ENCODE results near the gene CENPX. TPM values are rescaled to one million over a fixed set of nuclear protein-coding genes. Genes with fewer than 3 reads are reported as not detected.

CENPX gene
- total and polyA plus RNA-seq, 2 of the 13 experiments (the other 11 are each of a cell fraction or from before 2014, with no cell fraction given), result 92.7 to 170 TPM

DNA sequence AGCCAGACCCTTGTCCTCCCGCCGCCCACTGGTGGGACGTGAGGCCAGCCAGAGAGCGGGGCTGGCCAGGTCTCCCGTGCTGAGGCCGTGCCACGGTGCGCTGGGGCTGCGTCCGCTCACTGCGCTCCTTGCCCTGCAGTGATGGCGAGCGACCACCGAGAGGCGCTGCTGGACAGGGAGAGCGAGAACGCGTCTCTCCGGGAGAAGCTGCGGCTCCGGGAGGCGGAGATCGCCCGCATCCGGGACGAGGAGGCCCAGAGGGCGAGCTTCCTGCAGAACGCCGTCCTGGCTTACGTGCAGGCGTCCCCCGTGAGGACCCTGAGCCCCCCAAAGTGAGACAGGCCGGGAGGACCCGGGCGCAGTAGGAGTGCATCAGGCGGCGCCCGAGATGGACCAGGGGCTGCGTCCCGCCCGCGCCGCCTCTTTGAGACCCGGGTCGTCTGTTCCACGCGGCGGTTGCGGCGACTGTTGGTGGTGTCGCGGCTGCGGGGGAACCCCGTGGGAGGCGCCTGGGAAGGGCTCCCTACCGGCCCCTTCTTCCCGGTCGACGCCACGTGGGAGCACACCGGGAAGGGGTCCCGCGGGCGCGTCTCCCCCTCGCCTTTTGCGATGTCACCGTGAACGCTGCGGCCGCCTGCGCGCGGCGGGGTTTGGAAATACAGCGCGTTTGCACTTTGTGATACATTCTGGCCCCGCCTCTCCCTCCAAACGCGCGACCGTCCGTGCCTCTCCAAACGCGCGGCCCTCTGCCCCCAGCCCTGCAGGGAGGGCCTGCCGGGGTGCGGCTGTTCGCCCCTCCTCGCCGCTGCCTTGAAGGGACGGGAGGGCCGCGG lies 8.0 kb upstream of the CENPX start (continued):
- TF ChIP-seq CBX1 (IDR thresholded peaks at IDR 0.05; ENCODE audit: low read depth), result no peak
- no peak for TF ChIP-seq ZSCAN9 (CRISPR knock-in tag; IDR thresholded peaks at IDR 0.05; ENCODE audit: borderline replicate concordance)
- TF ChIP-seq ZNF737 (CRISPR knock-in tag; IDR thresholded peaks at IDR 0.05; ENCODE audit: borderline replicate concordance), result no peak
- 0 out of 2 replicates have a peak, but pooled peaks have one; percentile 21 for TF ChIP-seq ZZZ3 (CRISPR knock-in tag; IDR thresholded peaks at IDR 0.05; ENCODE audit: borderline replicate concordance)
- TF ChIP-seq, protein P1, sequence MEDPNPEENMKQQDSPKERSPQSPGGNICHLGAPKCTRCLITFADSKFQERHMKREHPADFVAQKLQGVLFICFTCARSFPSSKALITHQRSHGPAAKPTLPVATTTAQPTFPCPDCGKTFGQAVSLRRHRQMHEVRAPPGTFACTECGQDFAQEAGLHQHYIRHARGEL (CRISPR knock-in tag; IDR thresholded peaks at IDR 0.05), result 0 out of 2 replicates have a peak, but pooled peaks have one; percentile 43
- peak; percentile 59; the same call in 1 of the 2 replicates for TF ChIP-seq MTA1 (CRISPR knock-in tag; IDR thresholded peaks at IDR 0.05; ENCODE audit: borderline replicate concordance)
- TF ChIP-seq, protein P2, sequence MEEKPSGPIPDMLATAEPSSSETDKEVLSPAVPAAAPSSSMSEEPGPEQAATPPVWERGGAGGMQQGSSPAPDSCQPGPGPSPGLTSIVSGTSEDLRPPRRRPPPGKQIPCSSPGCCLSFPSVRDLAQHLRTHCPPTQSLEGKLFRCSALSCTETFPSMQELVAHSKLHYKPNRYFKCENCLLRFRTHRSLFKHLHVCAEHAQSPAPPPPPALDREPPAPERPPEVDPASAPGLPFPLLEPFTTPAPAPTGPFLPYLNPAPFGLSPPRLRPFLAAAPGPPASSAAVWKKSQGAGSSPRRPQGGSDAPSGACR (CRISPR knock-in tag; IDR thresholded peaks at IDR 0.05), result no peak
- TF ChIP-seq ZFX (CRISPR knock-in tag; IDR thresholded peaks at IDR 0.05; ENCODE audit: low read depth), result 0 out of 2 replicates have a peak, but pooled peaks have one; percentile 29
- no peak for TF ChIP-seq ZNF605 (CRISPR knock-in tag; IDR thresholded peaks at IDR 0.05)
- TF ChIP-seq HES4 (CRISPR knock-in tag; IDR thresholded peaks at IDR 0.05; ENCODE audit: borderline replicate concordance), result no peak
- TF ChIP-seq, protein P3, sequence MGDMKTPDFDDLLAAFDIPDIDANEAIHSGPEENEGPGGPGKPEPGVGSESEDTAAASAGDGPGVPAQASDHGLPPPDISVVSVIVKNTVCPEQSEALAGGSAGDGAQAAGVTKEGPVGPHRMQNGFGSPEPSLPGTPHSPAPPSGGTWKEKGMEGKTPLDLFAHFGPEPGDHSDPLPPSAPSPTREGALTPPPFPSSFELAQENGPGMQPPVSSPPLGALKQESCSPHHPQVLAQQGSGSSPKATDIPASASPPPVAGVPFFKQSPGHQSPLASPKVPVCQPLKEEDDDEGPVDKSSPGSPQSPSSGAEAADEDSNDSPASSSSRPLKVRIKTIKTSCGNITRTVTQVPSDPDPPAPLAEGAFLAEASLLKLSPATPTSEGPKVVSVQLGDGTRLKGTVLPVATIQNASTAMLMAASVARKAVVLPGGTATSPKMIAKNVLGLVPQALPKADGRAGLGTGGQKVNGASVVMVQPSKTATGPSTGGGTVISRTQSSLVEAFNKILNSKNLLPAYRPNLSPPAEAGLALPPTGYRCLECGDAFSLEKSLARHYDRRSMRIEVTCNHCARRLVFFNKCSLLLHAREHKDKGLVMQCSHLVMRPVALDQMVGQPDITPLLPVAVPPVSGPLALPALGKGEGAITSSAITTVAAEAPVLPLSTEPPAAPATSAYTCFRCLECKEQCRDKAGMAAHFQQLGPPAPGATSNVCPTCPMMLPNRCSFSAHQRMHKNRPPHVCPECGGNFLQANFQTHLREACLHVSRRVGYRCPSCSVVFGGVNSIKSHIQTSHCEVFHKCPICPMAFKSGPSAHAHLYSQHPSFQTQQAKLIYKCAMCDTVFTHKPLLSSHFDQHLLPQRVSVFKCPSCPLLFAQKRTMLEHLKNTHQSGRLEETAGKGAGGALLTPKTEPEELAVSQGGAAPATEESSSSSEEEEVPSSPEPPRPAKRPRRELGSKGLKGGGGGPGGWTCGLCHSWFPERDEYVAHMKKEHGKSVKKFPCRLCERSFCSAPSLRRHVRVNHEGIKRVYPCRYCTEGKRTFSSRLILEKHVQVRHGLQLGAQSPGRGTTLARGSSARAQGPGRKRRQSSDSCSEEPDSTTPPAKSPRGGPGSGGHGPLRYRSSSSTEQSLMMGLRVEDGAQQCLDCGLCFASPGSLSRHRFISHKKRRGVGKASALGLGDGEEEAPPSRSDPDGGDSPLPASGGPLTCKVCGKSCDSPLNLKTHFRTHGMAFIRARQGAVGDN (CRISPR knock-in tag; IDR thresholded peaks at IDR 0.05), result peak; percentile 60
- TF ChIP-seq HOXA3 (CRISPR knock-in tag; IDR thresholded peaks at IDR 0.05), result peak; percentile 96
- no peak for TF ChIP-seq ZNF530 (CRISPR knock-in tag; IDR thresholded peaks at IDR 0.05; ENCODE audit: low read depth)
- TF ChIP-seq NFYC (CRISPR knock-in tag; IDR thresholded peaks at IDR 0.05), result no peak
- no peak for TF ChIP-seq ZNF616 (CRISPR knock-in tag; IDR thresholded peaks at IDR 0.05; ENCODE audit: low read depth)
- TF ChIP-seq, protein P4, sequence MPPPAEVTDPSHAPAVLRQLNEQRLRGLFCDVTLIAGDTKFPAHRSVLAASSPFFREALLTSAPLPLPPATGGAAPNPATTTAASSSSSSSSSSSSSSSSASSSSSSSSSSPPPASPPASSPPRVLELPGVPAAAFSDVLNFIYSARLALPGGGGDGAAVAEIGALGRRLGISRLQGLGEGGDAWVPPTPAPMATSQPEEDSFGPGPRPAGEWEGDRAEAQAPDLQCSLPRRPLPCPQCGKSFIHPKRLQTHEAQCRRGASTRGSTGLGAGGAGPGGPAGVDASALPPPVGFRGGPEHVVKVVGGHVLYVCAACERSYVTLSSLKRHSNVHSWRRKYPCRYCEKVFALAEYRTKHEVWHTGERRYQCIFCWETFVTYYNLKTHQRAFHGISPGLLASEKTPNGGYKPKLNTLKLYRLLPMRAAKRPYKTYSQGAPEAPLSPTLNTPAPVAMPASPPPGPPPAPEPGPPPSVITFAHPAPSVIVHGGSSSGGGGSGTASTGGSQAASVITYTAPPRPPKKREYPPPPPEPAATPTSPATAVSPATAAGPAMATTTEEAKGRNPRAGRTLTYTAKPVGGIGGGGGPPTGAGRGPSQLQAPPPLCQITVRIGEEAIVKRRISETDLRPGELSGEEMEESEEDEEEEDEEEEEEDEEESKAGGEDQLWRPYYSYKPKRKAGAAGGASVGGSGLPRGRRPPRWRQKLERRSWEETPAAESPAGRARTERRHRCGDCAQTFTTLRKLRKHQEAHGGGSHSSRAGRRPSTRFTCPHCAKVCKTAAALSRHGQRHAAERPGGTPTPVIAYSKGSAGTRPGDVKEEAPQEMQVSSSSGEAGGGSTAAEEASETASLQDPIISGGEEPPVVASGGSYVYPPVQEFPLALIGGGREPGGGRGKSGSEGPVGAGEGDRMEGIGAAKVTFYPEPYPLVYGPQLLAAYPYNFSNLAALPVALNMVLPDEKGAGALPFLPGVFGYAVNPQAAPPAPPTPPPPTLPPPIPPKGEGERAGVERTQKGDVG (CRISPR knock-in tag; IDR thresholded peaks at IDR 0.05; ENCODE audit: borderline replicate concordance), result peak; percentile 70; the same call in 1 of the 2 replicates
- peak; percentile 91 for TF ChIP-seq RAD21 (CRISPR knock-in tag; IDR thresholded peaks at IDR 0.05)

Data from HepG2 (cell line).